Measurements from ENCODE around the gene ERN2. TPM values are rescaled to one million over a fixed set of nuclear protein-coding genes. Genes with fewer than 3 reads are reported as not detected.

ERN2 gene
- total RNA-seq, 1 experiment from 2014 or later = not detected

- H3K27me3 ChIP-seq (ENCODE audit: low read length) = no peaks in the 10 kb centered on the region
- H3K4me3 ChIP-seq (ENCODE audit: low read length) = no peak overlapping the region
- no peak overlapping the region for H3K9ac ChIP-seq (ENCODE audit: low read length)
- H3K79me2 ChIP-seq (ENCODE audit: low read length) = peaks cover 34% of the 10 kb centered on the region
- no peak overlapping the region for H3K4me2 ChIP-seq (ENCODE audit: low read depth, low read length, poor library complexity, severe bottlenecking)
- no peaks in the 10 kb centered on the region for H3K9me3 ChIP-seq (ENCODE audit: low read length)
- H3K4me1 ChIP-seq (ENCODE audit: low read length) = peaks cover 19% of the 10 kb centered on the region
- H3K9me2 ChIP-seq (replicated peaks; ENCODE audit: insufficient read depth, low read length) = no peaks in the 10 kb centered on the region
- no peak overlapping the region for H2AFZ ChIP-seq (ENCODE audit: low read length)
- H4K20me1 ChIP-seq (ENCODE audit: insufficient read depth, low read depth, low read length) = 0 out of 2 replicates have a peak, but pooled peaks cover 9% of the 10 kb centered on the region
- H3K36me3 ChIP-seq (ENCODE audit: insufficient read depth, low read length) = peaks cover 22% of the 10 kb centered on the region; the same call in 1 of the 2 replicates
- no peak for DNase-seq
- peak overlapping the region; percentile 47 for H3K27ac ChIP-seq (ENCODE audit: low read length)
These were observed 36.0 kb downstream of the ERN2 start for GRCh38 chr16:23676924-23677480.

GRCh38 chr16:23673971-23674614 is 38.9 kb downstream of the ERN2 start:
- Histone ChIP-seq H4K20me1 (ENCODE audit: insufficient read depth, low read depth, low read length) (no peaks in the 10 kb centered on the region), H3K4me3 (ENCODE audit: low read length) (no peak overlapping the region), H3K9ac (ENCODE audit: low read length) (no peak overlapping the region), H3K36me3 (ENCODE audit: insufficient read depth, low read length) (peaks cover 6% of the 10 kb centered on the region; the same call in 1 of the 2 replicates), H3K4me1 (ENCODE audit: low read length) (peaks cover 16% of the 10 kb centered on the region), H3K79me2 (ENCODE audit: low read length) (peaks cover 4% of the 10 kb centered on the region), H3K9me2 (replicated peaks; ENCODE audit: insufficient read depth, low read length) (no peaks in the 10 kb centered on the region), H2AFZ (ENCODE audit: low read length) (no peak overlapping the region), H3K27ac (ENCODE audit: low read length) (no peak overlapping the region), H3K27me3 (ENCODE audit: low read length) (no peaks in the 10 kb centered on the region), H3K9me3 (ENCODE audit: low read length) (no peaks in the 10 kb centered on the region), H3K4me2 (ENCODE audit: low read depth, low read length, poor library complexity, severe bottlenecking) (no peak overlapping the region)
- no peak for DNase-seq

- no peak overlapping the region for H3K27ac ChIP-seq (ENCODE audit: low read length)
- no peak for DNase-seq
- H3K4me2 ChIP-seq (ENCODE audit: low read depth, low read length, poor library complexity, severe bottlenecking) = no peak overlapping the region
- no peak overlapping the region for H2AFZ ChIP-seq (ENCODE audit: low read length)
- H4K20me1 ChIP-seq (ENCODE audit: insufficient read depth, low read depth, low read length) = no peaks in the 10 kb centered on the region
- H3K4me1 ChIP-seq (ENCODE audit: low read length) = peaks cover 15% of the 10 kb centered on the region
- no peaks in the 10 kb centered on the region for H3K9me2 ChIP-seq (replicated peaks; ENCODE audit: insufficient read depth, low read length)
- no peak overlapping the region for H3K4me3 ChIP-seq (ENCODE audit: low read length)
- H3K79me2 ChIP-seq (ENCODE audit: low read length) = no peaks in the 10 kb centered on the region
- no peaks in the 10 kb centered on the region for H3K9me3 ChIP-seq (ENCODE audit: low read length)
- H3K9ac ChIP-seq (ENCODE audit: low read length) = no peak overlapping the region
- peaks cover 30% of the 10 kb centered on the region for H3K36me3 ChIP-seq (ENCODE audit: insufficient read depth, low read length)
- no peaks in the 10 kb centered on the region for H3K27me3 ChIP-seq (ENCODE audit: low read length)
These were observed 42.8 kb downstream of the ERN2 start for GRCh38 chr16:23670137-23670776.

- Histone ChIP-seq H3K9me2 (replicated peaks; ENCODE audit: insufficient read depth, low read length) (no peaks in the 10 kb centered on the region), H3K36me3 (ENCODE audit: insufficient read depth, low read length) (peaks cover 36% of the 10 kb centered on the region), H3K27me3 (ENCODE audit: low read length) (no peaks in the 10 kb centered on the region), H3K4me3 (ENCODE audit: low read length) (no peak overlapping the region), H3K9ac (ENCODE audit: low read length) (no peak overlapping the region), H4K20me1 (ENCODE audit: insufficient read depth, low read depth, low read length) (no peaks in the 10 kb centered on the region), H3K9me3 (ENCODE audit: low read length) (no peaks in the 10 kb centered on the region), H3K79me2 (ENCODE audit: low read length) (no peaks in the 10 kb centered on the region), H3K4me2 (ENCODE audit: low read depth, low read length, poor library complexity, severe bottlenecking) (no peak overlapping the region), H3K4me1 (ENCODE audit: low read length) (peaks cover 15% of the 10 kb centered on the region), H2AFZ (ENCODE audit: low read length) (no peak overlapping the region), H3K27ac (ENCODE audit: low read length) (no peak overlapping the region)
- DNase-seq = no peak
These were observed 44.1 kb downstream of the ERN2 start for GRCh38 chr16:23668873-23669272.

GRCh38 chr16:23668225-23668624 is 44.8 kb downstream of the ERN2 start:
- no peak for DNase-seq
- H3K9me3 ChIP-seq (ENCODE audit: low read length) = no peaks in the 10 kb centered on the region
- no peak overlapping the region for H2AFZ ChIP-seq (ENCODE audit: low read length)
- H3K4me2 ChIP-seq (ENCODE audit: low read depth, low read length, poor library complexity, severe bottlenecking) = no peak overlapping the region
- no peaks in the 10 kb centered on the region for H3K27me3 ChIP-seq (ENCODE audit: low read length)
- no peaks in the 10 kb centered on the region for H3K79me2 ChIP-seq (ENCODE audit: low read length)
- H3K4me3 ChIP-seq (ENCODE audit: low read length) = no peak overlapping the region
- H4K20me1 ChIP-seq (ENCODE audit: insufficient read depth, low read depth, low read length) = no peaks in the 10 kb centered on the region
- H3K36me3 ChIP-seq (ENCODE audit: insufficient read depth, low read length) = peaks cover 36% of the 10 kb centered on the region
- no peak overlapping the region for H3K9ac ChIP-seq (ENCODE audit: low read length)
- H3K9me2 ChIP-seq (replicated peaks; ENCODE audit: insufficient read depth, low read length) = no peaks in the 10 kb centered on the region
- no peak overlapping the region for H3K27ac ChIP-seq (ENCODE audit: low read length)
- H3K4me1 ChIP-seq (ENCODE audit: low read length) = peaks cover 15% of the 10 kb centered on the region

GRCh38 chr16:23667355-23667659 is 45.7 kb downstream of the ERN2 start:
- no peak overlapping the region for H3K4me2 ChIP-seq (ENCODE audit: low read depth, low read length, poor library complexity, severe bottlenecking)
- H3K9me3 ChIP-seq (ENCODE audit: low read length) = no peaks in the 10 kb centered on the region
- peaks cover 7% of the 10 kb centered on the region; the same call in 1 of the 2 replicates for H3K79me2 ChIP-seq (ENCODE audit: low read length)
- no peak overlapping the region for H3K4me3 ChIP-seq (ENCODE audit: low read length)
- no peaks in the 10 kb centered on the region for H3K9me2 ChIP-seq (replicated peaks; ENCODE audit: insufficient read depth, low read length)
- peaks cover 15% of the 10 kb centered on the region for H3K4me1 ChIP-seq (ENCODE audit: low read length)
- H3K36me3 ChIP-seq (ENCODE audit: insufficient read depth, low read length) = peaks cover 44% of the 10 kb centered on the region
- H3K9ac ChIP-seq (ENCODE audit: low read length) = no peak overlapping the region
- no peaks in the 10 kb centered on the region for H4K20me1 ChIP-seq (ENCODE audit: insufficient read depth, low read depth, low read length)
- no peak overlapping the region for H2AFZ ChIP-seq (ENCODE audit: low read length)
- no peak for DNase-seq
- H3K27ac ChIP-seq (ENCODE audit: low read length) = no peak overlapping the region
- H3K27me3 ChIP-seq (ENCODE audit: low read length) = no peaks in the 10 kb centered on the region

GRCh38 chr16:23666571-23667354 is 46.3 kb downstream of the ERN2 start:
- no peak overlapping the region for H3K27ac ChIP-seq (ENCODE audit: low read length)
- no peak overlapping the region for H3K4me2 ChIP-seq (ENCODE audit: low read depth, low read length, poor library complexity, severe bottlenecking)
- peaks cover 10% of the 10 kb centered on the region; the same call in 1 of the 2 replicates for H3K79me2 ChIP-seq (ENCODE audit: low read length)
- no peaks in the 10 kb centered on the region for H3K27me3 ChIP-seq (ENCODE audit: low read length)
- H4K20me1 ChIP-seq (ENCODE audit: insufficient read depth, low read depth, low read length) = no peaks in the 10 kb centered on the region
- H3K4me1 ChIP-seq (ENCODE audit: low read length) = peaks cover 15% of the 10 kb centered on the region
- no peak overlapping the region for H2AFZ ChIP-seq (ENCODE audit: low read length)
- peaks cover 50% of the 10 kb centered on the region for H3K36me3 ChIP-seq (ENCODE audit: insufficient read depth, low read length)
- no peak for DNase-seq
- no peak overlapping the region for H3K4me3 ChIP-seq (ENCODE audit: low read length)
- no peaks in the 10 kb centered on the region for H3K9me3 ChIP-seq (ENCODE audit: low read length)
- H3K9me2 ChIP-seq (replicated peaks; ENCODE audit: insufficient read depth, low read length) = no peaks in the 10 kb centered on the region
- no peak overlapping the region for H3K9ac ChIP-seq (ENCODE audit: low read length)

- DNase-seq = no peak
- H3K79me2 ChIP-seq (ENCODE audit: low read length) = peaks cover 13% of the 10 kb centered on the region
- no peak overlapping the region for H3K4me2 ChIP-seq (ENCODE audit: low read depth, low read length, poor library complexity, severe bottlenecking)
- H2AFZ ChIP-seq (ENCODE audit: low read length) = no peak overlapping the region
- H3K9me2 ChIP-seq (replicated peaks; ENCODE audit: insufficient read depth, low read length) = no peaks in the 10 kb centered on the region
- H3K4me1 ChIP-seq (ENCODE audit: low read length) = 0 out of 2 replicates have a peak, but pooled peaks cover 1% of the 10 kb centered on the region
- H3K9ac ChIP-seq (ENCODE audit: low read length) = no peak overlapping the region
- no peaks in the 10 kb centered on the region for H3K27me3 ChIP-seq (ENCODE audit: low read length)
- no peak overlapping the region for H3K27ac ChIP-seq (ENCODE audit: low read length)
- no peaks in the 10 kb centered on the region for H4K20me1 ChIP-seq (ENCODE audit: insufficient read depth, low read depth, low read length)
- no peaks in the 10 kb centered on the region for H3K9me3 ChIP-seq (ENCODE audit: low read length)
- no peak overlapping the region for H3K4me3 ChIP-seq (ENCODE audit: low read length)
- H3K36me3 ChIP-seq (ENCODE audit: insufficient read depth, low read length) = peaks cover 65% of the 10 kb centered on the region
These were observed 49.1 kb downstream of the ERN2 start for GRCh38 chr16:23663918-23664317.
